H1 (cell line): ENCODE measurements around the gene PDS5A. TPM values are rescaled to one million over a fixed set of nuclear protein-coding genes. Genes with fewer than 3 reads are reported as not detected.

ENCODE experiments used
- CTCF ChIA-PET: fragments of 300-600 bp; sonication (Branson Sonifier 250); formaldehyde crosslinking; loops from one replicate; lab custom pipeline; 2021; ENCODE audit not compliant: partially characterized antibody; lab: Charles Lee
- POLR2A ChIA-PET: fragments of 300-600 bp; sonication (Branson Sonifier 250); formaldehyde crosslinking; loops from one replicate; lab custom pipeline; 2021; ENCODE audit warnings: inconsistent platforms; ENCODE audit not compliant: partially characterized antibody; lab: Charles Lee
- DNase-seq, 2 experiments: peaks; one replicate each; pipeline versions ENCODE4 v3.0.0 to v3.0.0-alpha.2; 2010 to 2022; ENCODE audit warnings: low spot score in 2 of 2, low read depth in 1 of 2, mixed read lengths in 1 of 2
- FAIRE-seq: peaks from 2 replicates; lab custom pipeline; 2011; peaks lifted over from hg19 to GRCh38; lab: Jason Lieb, UNC
- H2AFZ ChIP-seq: 2 replicates; pipeline ENCODE4 v1.8.1; 2012; ENCODE audit warnings: low read length, inconsistent platforms
- H2AK5ac ChIP-seq: 2 replicates; pipeline ENCODE4 v1.6.1; 2013; ENCODE audit warnings: low read depth, low read length
- H2BK120ac ChIP-seq: replicated peaks from 2 replicates; pipeline ENCODE3; 2013; ENCODE audit warnings: low read depth, low read length, inconsistent platforms
- H2BK12ac ChIP-seq: 2 replicates; pipeline ENCODE4 v1.6.1; 2013; ENCODE audit warnings: low read depth, low read length
- H2BK15ac ChIP-seq: 2 replicates; pipeline ENCODE4 v1.6.1; 2013; ENCODE audit warnings: low read length
- H2BK20ac ChIP-seq: 2 replicates; pipeline ENCODE4 v1.6.1; 2013; ENCODE audit warnings: low read length
- H2BK5ac ChIP-seq: 2 replicates; pipeline ENCODE4 v1.6.1; 2013; ENCODE audit warnings: low read depth, low read length
- H3K14ac ChIP-seq: 2 replicates; pipeline ENCODE4 v1.6.1; 2013; ENCODE audit warnings: inconsistent platforms; ENCODE audit not compliant: insufficient read length
- H3K18ac ChIP-seq: 2 replicates; pipeline ENCODE4 v1.6.1; 2013; ENCODE audit warnings: low read length; ENCODE audit errors: extremely low read depth
- H3K23ac ChIP-seq: 2 replicates; pipeline ENCODE4 v1.6.1; 2013; ENCODE audit warnings: inconsistent platforms; ENCODE audit not compliant: insufficient read length
- H3K23me2 ChIP-seq: 2 replicates; pipeline ENCODE4 v1.6.1; 2013; ENCODE audit warnings: low read depth, low read length
- H3K27ac ChIP-seq: 2 replicates; pipeline ENCODE4 v1.6.1; 2011; ENCODE audit warnings: low read depth, low read length, inconsistent platforms
- H3K27me3 ChIP-seq, 4 experiments: replicated peaks in 1 of 4; 1 replicate in 1 of 4; 2 replicates in 3 of 4; pipeline versions ENCODE4 v1.6.1 to v1.8.1; 2011 to 2013; ENCODE audit warnings: low read length in 3 of 4, mild to moderate bottlenecking in 3 of 4, inconsistent platforms in 2 of 4, mixed read lengths in 2 of 4, moderate library complexity in 1 of 4; ENCODE audit not compliant: control insufficient read depth in 3 of 4, insufficient read depth in 3 of 4; ENCODE audit errors: extremely low read depth in 1 of 4
- H3K36me3 ChIP-seq, 4 experiments: 2 replicates each; pipeline versions ENCODE4 v1.6.1 to v1.8.1; 2011 to 2013; ENCODE audit warnings: mild to moderate bottlenecking in 4 of 4, low read length in 3 of 4, moderate library complexity in 2 of 4, control low read depth in 1 of 4, inconsistent platforms in 1 of 4; ENCODE audit not compliant: insufficient read depth in 4 of 4, control insufficient read depth in 2 of 4
- H3K4ac ChIP-seq: replicated peaks from 2 replicates; pipeline ENCODE3; 2013; ENCODE audit warnings: low read length, low read depth, mixed read lengths, inconsistent platforms; ENCODE audit not compliant: insufficient read length
- H3K4me1 ChIP-seq, 4 experiments: replicated peaks in 1 of 4; 1 replicate in 1 of 4; 2 replicates in 3 of 4; pipeline versions ENCODE4 v1.6.1 to v1.8.1; 2011 to 2013; ENCODE audit warnings: low read length in 3 of 4, inconsistent platforms in 2 of 4, mixed read lengths in 1 of 4; ENCODE audit not compliant: insufficient read depth in 4 of 4, control insufficient read depth in 3 of 4
- H3K4me2 ChIP-seq, 2 experiments: 2 replicates each; pipeline versions ENCODE4 v1.6.1 to v1.8.1; 2011 to 2013; ENCODE audit warnings: low read depth in 2 of 2, low read length in 2 of 2, control low read depth in 1 of 2, inconsistent platforms in 1 of 2, mild to moderate bottlenecking in 1 of 2; ENCODE audit not compliant: insufficient read depth in 1 of 2
- H3K4me3 ChIP-seq, 4 experiments: fragments of 200-600, 300-600 bp in 1 of 4; sonication (generic), shearing (Covaris generic), sonication (Bioruptor Twin) in 1 of 4; 2 replicates each; pipeline versions ENCODE4 v1.5.1 to v1.8.1; 2011 to 2016; ENCODE audit warnings: low read length in 4 of 4, low read depth in 3 of 4, control low read depth in 2 of 4, inconsistent platforms in 2 of 4, mild to moderate bottlenecking in 2 of 4, mixed read lengths in 1 of 4, moderate library complexity in 1 of 4; ENCODE audit not compliant: insufficient read depth in 2 of 4; ENCODE audit errors: extremely low read depth in 1 of 4
- H3K56ac ChIP-seq: replicated peaks from 2 replicates; pipeline ENCODE3; 2013; ENCODE audit warnings: low read depth, mild to moderate bottlenecking, mixed read lengths, low read length, inconsistent platforms; ENCODE audit not compliant: insufficient read length
- H3K79me1 ChIP-seq: 2 replicates; pipeline ENCODE4 v1.6.1; 2013; ENCODE audit warnings: low read depth, low read length, control low read depth
- H3K79me2 ChIP-seq, 2 experiments: 2 replicates each; pipeline versions ENCODE4 v1.6.1 to v1.8.1; 2012 to 2013; ENCODE audit warnings: low read length in 2 of 2, mild to moderate bottlenecking in 2 of 2, inconsistent platforms in 1 of 2; ENCODE audit not compliant: insufficient read depth in 2 of 2, control insufficient read depth in 1 of 2
- H3K9ac ChIP-seq, 4 experiments: replicated peaks in 1 of 4; 1 replicate in 1 of 4; 2 replicates in 3 of 4; pipeline versions ENCODE4 v1.6.1 to v1.8.1; 2011 to 2013; ENCODE audit warnings: low read depth in 3 of 4, low read length in 3 of 4, control low read depth in 2 of 4, mild to moderate bottlenecking in 2 of 4, moderate library complexity in 2 of 4, inconsistent platforms in 1 of 4; ENCODE audit errors: extremely low read depth in 1 of 4
- H3K9me3 ChIP-seq, 2 experiments: 2 replicates each; pipeline versions ENCODE4 v1.6.1 to v1.8.1; 2012 to 2013; ENCODE audit warnings: mild to moderate bottlenecking in 2 of 2, moderate library complexity in 2 of 2, control low read depth in 1 of 2, inconsistent platforms in 1 of 2, low read depth in 1 of 2, low read length in 1 of 2, mixed read lengths in 1 of 2; ENCODE audit not compliant: insufficient read depth in 2 of 2
- H4K20me1 ChIP-seq, 2 experiments: replicated peaks in 1 of 2; 2 replicates each; pipeline versions ENCODE3 to v1.8.1; 2011 to 2013; ENCODE audit warnings: inconsistent platforms in 2 of 2, low read length in 2 of 2, mild to moderate bottlenecking in 1 of 2; ENCODE audit not compliant: insufficient read depth in 2 of 2, control insufficient read depth in 1 of 2
- H4K5ac ChIP-seq: 2 replicates; pipeline ENCODE4 v1.6.1; 2013; ENCODE audit warnings: low read length, low read depth, mixed read lengths, inconsistent platforms; ENCODE audit not compliant: insufficient read length
- H4K8ac ChIP-seq: 2 replicates; pipeline ENCODE4 v1.8.0; 2013; ENCODE audit warnings: mild to moderate bottlenecking, moderate library complexity, low read length, inconsistent platforms; ENCODE audit not compliant: insufficient read depth; ENCODE audit errors: extremely low read depth
- H4K91ac ChIP-seq: replicated peaks from 2 replicates; pipeline ENCODE3; 2013; ENCODE audit warnings: low read length, mixed read lengths, inconsistent platforms; ENCODE audit not compliant: insufficient read length
- CTCF ChIP-seq, 3 experiments: IDR thresholded peaks; 1 replicate in 2 of 3; 2 replicates in 1 of 3; pipeline versions ENCODE4 v1.5.1 to v1.6.1; 2011; ENCODE audit warnings: low read length in 3 of 3, mild to moderate bottlenecking in 3 of 3, inconsistent platforms in 2 of 3, low read depth in 1 of 3, moderate library complexity in 1 of 3; ENCODE audit not compliant: insufficient read depth in 1 of 3; ENCODE audit errors: control extremely low read depth in 1 of 3
- polyA plus RNA-seq, 7 experiments: library from polyadenylated mRNA; depleted of rRNA in 3 of 7; stranded (reverse) in 5 of 7; unstranded in 2 of 7; fragments of >200 nt in 5 of 7; fragments of 200-250 nt in 2 of 7; gene quantifications; 1 replicate in 5 of 7; 2 replicates in 1 of 7; 4 replicates in 1 of 7; pipeline versions ENCODE4 v1.2.1 to v1.2.3, GENCODE V29; 2011 to 2013; ENCODE audit warnings: missing spikeins in 2 of 7, mixed read lengths in 2 of 7
- total RNA-seq: library from RNA; stranded (reverse); fragmentation: NEBNext Ultra II Directional; extraction: Animal tissue kit (Norgen Biotek cat#: 25700); gene quantifications from 2 replicates; pipeline ENCODE4 v1.2.1, GENCODE V29; 2021

The PDS5A gene
- total and polyA plus RNA-seq, 2 of the 8 experiments (the other 6 are each of a cell fraction or from before 2014, with no cell fraction given): 15.5 to 76.6 TPM

GRCh38 chr4:39950861-39951481 is 26.7 kb downstream of the PDS5A start:
- no peak for DNase-seq
- H4K20me1 ChIP-seq: peaks cover 0 to 9% of the 10 kb centered on the region in 2 experiments
- no peak overlapping the region for H2BK20ac ChIP-seq
- no peak overlapping the region for H4K91ac ChIP-seq
- no peak overlapping the region for H3K9ac ChIP-seq
- H3K36me3 ChIP-seq: no peaks in the 10 kb centered on the region
- H2BK12ac ChIP-seq: no peak overlapping the region
- no peak overlapping the region for H3K23ac ChIP-seq
- H3K14ac ChIP-seq: no peak overlapping the region
- H3K4me3 ChIP-seq: no peak overlapping the region
- H2BK15ac ChIP-seq: no peak overlapping the region
- H2AFZ ChIP-seq: no peak overlapping the region
- H2BK5ac ChIP-seq: no peak overlapping the region
- H3K4me1 ChIP-seq: peaks cover 0 to 7% (median 6%) of the 10 kb centered on the region in 4 experiments; a peak in 4 of 7 replicates
- H2AK5ac ChIP-seq: no peak overlapping the region
- H3K4ac ChIP-seq: no peak overlapping the region
- no peaks in the 10 kb centered on the region; the same call in 1 of the 2 replicates for H3K79me1 ChIP-seq
- H3K27me3 ChIP-seq: no peaks in the 10 kb centered on the region
- ChIA-PET CTCF (no interaction called here), POLR2A (interaction anchor here (0.6 kb wide), 1 partner anchor 15 kb away, joined by 3 read pairs; no protein-coding TSS in a partner anchor)
- no peak overlapping the region for H3K56ac ChIP-seq
- H3K23me2 ChIP-seq: no peaks in the 10 kb centered on the region
- H3K79me2 ChIP-seq: peaks cover 6 to 93% of the 10 kb centered on the region in 2 experiments; a peak in 3 of 4 replicates
- FAIRE-seq: no peak
- no peak overlapping the region for H3K4me2 ChIP-seq
- TF ChIP-seq CTCF (IDR thresholded peaks at IDR 0.05; ENCODE audit: control extremely low read depth in 1 of 3, insufficient read depth in 1 of 3, low read depth in 1 of 3, low read length in 3 of 3): no peak
- H2BK120ac ChIP-seq: no peak overlapping the region
- no peak overlapping the region for H4K5ac ChIP-seq
- no peak overlapping the region for H3K18ac ChIP-seq
- H4K8ac ChIP-seq: no peak overlapping the region
- H3K9me3 ChIP-seq: no peaks in the 10 kb centered on the region
- no peak overlapping the region for H3K27ac ChIP-seq
